ENCODE measurements around the gene TBC1D5. TPM values are rescaled to one million over a fixed set of nuclear protein-coding genes. Genes with fewer than 3 reads are reported as not detected.

The TBC1D5 gene
- total and polyA plus RNA-seq, 2 donors (not counting 1 experiment from before 2014, with no cell fraction given): 22.6 to 111 TPM

GRCh38 chr3:17632401-17633100, 109.9 kb downstream of the TBC1D5 start:
- H3K4me2 ChIP-seq (replicated peaks; ENCODE audit: low read depth, low read length, poor library complexity, severe bottlenecking): no peak overlapping the region
- H3K9ac ChIP-seq (ENCODE audit: low read length): no peak overlapping the region
- no peaks in the 10 kb centered on the region for H3K9me3 ChIP-seq (ENCODE audit: control extremely low read depth in 1 of 3, control insufficient read depth in 2 of 3, insufficient read depth in 1 of 3, low read length in 2 of 3)
- H3K4me1 Mint-ChIP-seq: peaks cover 37% of the 10 kb centered on the region
- no peak overlapping the region for H3K4me3 ChIP-seq (ENCODE audit: control extremely low read depth in 1 of 5, extremely low read depth in 1 of 5, insufficient read depth in 1 of 5, low read depth in 2 of 5, low read length in 4 of 5)
- H3K27ac Mint-ChIP-seq: no peak overlapping the region
- intact Hi-C loops (cut with micrococcal nuclease): no loop called here
- H3K4me1 ChIP-seq (ENCODE audit: control insufficient read depth in 2 of 2, insufficient read depth in 2 of 2, low read length in 2 of 2): peaks cover 0 to 5% of the 10 kb centered on the region in 2 donors
- DNase-seq (no peak), ATAC-seq (ENCODE audit: low read depth) (no peak)
- no peaks in the 10 kb centered on the region for H3K27me3 Mint-ChIP-seq
- WGBS (ENCODE audit: insufficient coverage): 45% methylated on average over 1 of the region's 3 CpGs
- ChIA-PET CTCF (interaction anchor here (1.1 kb wide), 1 partner anchor 13 kb away, joined by 3 read pairs; no protein-coding TSS in a partner anchor), POLR2A (no interaction called here)
- no peaks in the 10 kb centered on the region for H3K9me3 Mint-ChIP-seq (ENCODE audit: insufficient read depth)
- TF ChIP-seq EZH2 (IDR thresholded peaks at IDR 0.05; ENCODE audit: borderline replicate concordance, insufficient read depth, low read depth, low read length, poor library complexity, severe bottlenecking): no peak
- TF ChIP-seq CTCF (IDR thresholded peaks at IDR 0.05): no peak
- H3K36me3 ChIP-seq (replicated peaks in 1 of 2; ENCODE audit: control extremely low read depth in 1 of 2, control insufficient read depth in 1 of 2, extremely low read depth in 1 of 2, insufficient read depth in 2 of 2, low read length in 1 of 2): peaks cover 0 to 2% of the 10 kb centered on the region in 2 experiments
- H3K27ac ChIP-seq (ENCODE audit: low read length in 2 of 2): no peak overlapping the region
- H4K20me1 ChIP-seq (ENCODE audit: control insufficient read depth, insufficient read depth, low read length, poor library complexity, severe bottlenecking): peaks cover 40% of the 10 kb centered on the region
- H3K27me3 ChIP-seq (replicated peaks in 1 of 4; ENCODE audit: control extremely low read depth in 1 of 4, control insufficient read depth in 3 of 4, insufficient read depth in 4 of 4, low read length in 3 of 4): no peaks in the 10 kb centered on the region
- H3K4me3 Mint-ChIP-seq: no peak overlapping the region
- peaks cover 69% of the 10 kb centered on the region for H3K79me2 ChIP-seq (ENCODE audit: control insufficient read depth, insufficient read depth, low read length)
- no peak overlapping the region for H2AFZ ChIP-seq (ENCODE audit: insufficient read depth, low read depth, low read length, poor library complexity, severe bottlenecking)

GRCh38 chr3:17631609-17632008, 110.8 kb downstream of the TBC1D5 start:
- Histone ChIP-seq H3K4me1 (ENCODE audit: control insufficient read depth in 2 of 2, insufficient read depth in 2 of 2, low read length in 2 of 2) (peaks cover 0 to 8% of the 10 kb centered on the region in 2 donors), H3K4me2 (replicated peaks; ENCODE audit: low read depth, low read length, poor library complexity, severe bottlenecking) (no peak overlapping the region), H3K4me3 (ENCODE audit: control extremely low read depth in 1 of 5, extremely low read depth in 1 of 5, insufficient read depth in 1 of 5, low read depth in 2 of 5, low read length in 4 of 5) (no peak overlapping the region), H3K27me3 (replicated peaks in 1 of 4; ENCODE audit: control extremely low read depth in 1 of 4, control insufficient read depth in 3 of 4, insufficient read depth in 4 of 4, low read length in 3 of 4) (no peaks in the 10 kb centered on the region), H3K27ac (ENCODE audit: low read length in 2 of 2) (no peak overlapping the region), H3K9ac (ENCODE audit: low read length) (no peak overlapping the region), H2AFZ (ENCODE audit: insufficient read depth, low read depth, low read length, poor library complexity, severe bottlenecking) (no peak overlapping the region), H3K9me3 (ENCODE audit: control extremely low read depth in 1 of 3, control insufficient read depth in 2 of 3, insufficient read depth in 1 of 3, low read length in 2 of 3) (no peaks in the 10 kb centered on the region), H3K79me2 (ENCODE audit: control insufficient read depth, insufficient read depth, low read length) (peaks cover 76% of the 10 kb centered on the region), H3K36me3 (replicated peaks in 1 of 2; ENCODE audit: control extremely low read depth in 1 of 2, control insufficient read depth in 1 of 2, extremely low read depth in 1 of 2, insufficient read depth in 2 of 2, low read length in 1 of 2) (peaks cover 0 to 2% of the 10 kb centered on the region in 2 experiments), H4K20me1 (ENCODE audit: control insufficient read depth, insufficient read depth, low read length, poor library complexity, severe bottlenecking) (peaks cover 44% of the 10 kb centered on the region)
- 100% methylated on average over 1 of the region's 1 CpG for WGBS (ENCODE audit: insufficient coverage)
- Mint-ChIP-seq H3K4me1 (peaks cover 46% of the 10 kb centered on the region), H3K27ac (no peak overlapping the region), H3K9me3 (ENCODE audit: insufficient read depth) (no peaks in the 10 kb centered on the region), H3K4me3 (no peak overlapping the region), H3K27me3 (no peaks in the 10 kb centered on the region)
- no peak for DNase-seq
- intact Hi-C loops (cut with micrococcal nuclease): no loop called here
- no peak for ATAC-seq (ENCODE audit: low read depth)
- TF ChIP-seq EZH2 (IDR thresholded peaks at IDR 0.05; ENCODE audit: borderline replicate concordance, insufficient read depth, low read depth, low read length, poor library complexity, severe bottlenecking) (no peak), CTCF (IDR thresholded peaks at IDR 0.05) (no peak)
- ChIA-PET CTCF (interaction anchor here (0.8 kb wide), 1 partner anchor 209 kb away, joined by 3 read pairs; no protein-coding TSS in a partner anchor), POLR2A (no interaction called here)

Data from B cell (primary cell).